HG03280 (cell line): Measurements from ENCODE around the gene DES.

Source experiments
- ATAC-seq: cut with Tn5 transposase; IDR thresholded peaks from one replicate; pipeline ENCODE4 v1.9.1; 2021; ENCODE audit warnings: mild to moderate bottlenecking, moderate library complexity; ENCODE audit not compliant: unreplicated experiment

The DES gene

DNA sequence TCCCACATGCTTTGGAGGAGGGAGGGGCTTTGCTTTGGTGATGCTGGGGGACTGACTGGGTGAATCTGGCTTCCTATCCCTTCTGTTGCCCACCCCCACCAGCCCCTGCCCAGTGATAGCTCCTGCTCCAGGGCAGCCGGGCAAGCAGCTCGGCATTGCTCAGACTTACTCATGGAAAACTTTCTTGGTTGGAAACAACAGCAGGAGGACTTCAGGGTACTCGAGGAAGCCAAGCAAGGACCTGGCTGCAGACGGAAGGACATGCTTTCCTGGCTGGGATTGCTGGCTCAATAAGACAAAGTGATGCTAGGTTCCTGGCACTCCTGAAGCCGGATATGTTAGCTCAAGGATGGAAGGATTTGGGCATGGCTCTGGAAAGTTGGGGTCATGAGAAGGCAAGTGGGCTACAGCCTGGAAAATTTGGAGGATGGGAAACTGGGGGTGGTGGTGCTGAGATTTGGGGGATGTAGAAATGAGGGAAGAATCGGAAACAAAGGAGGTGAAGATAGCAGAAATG lies 19.6 kb downstream of the DES start:
- ATAC-seq = no peak

DNA sequence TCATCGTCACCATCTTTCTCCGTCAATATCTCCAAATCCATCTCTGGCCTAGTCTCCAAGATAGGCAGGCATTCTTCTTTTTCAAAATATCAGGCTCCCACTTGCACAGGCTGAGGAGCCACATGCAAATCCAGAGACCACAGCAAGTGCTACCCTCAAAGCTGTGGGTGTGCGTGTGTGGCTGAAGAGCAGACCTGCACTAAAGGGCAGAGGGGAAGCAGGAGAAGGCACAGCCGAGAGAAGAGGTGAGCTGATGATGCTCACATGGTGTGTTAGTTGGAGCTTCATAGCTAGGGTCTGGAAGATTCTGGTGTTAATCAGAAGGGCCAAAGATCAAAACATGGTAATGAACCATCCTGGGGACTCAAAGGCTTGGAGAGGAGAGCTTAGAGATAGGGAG lies 20.3 kb downstream of the DES start:
- no peak for ATAC-seq

DNA sequence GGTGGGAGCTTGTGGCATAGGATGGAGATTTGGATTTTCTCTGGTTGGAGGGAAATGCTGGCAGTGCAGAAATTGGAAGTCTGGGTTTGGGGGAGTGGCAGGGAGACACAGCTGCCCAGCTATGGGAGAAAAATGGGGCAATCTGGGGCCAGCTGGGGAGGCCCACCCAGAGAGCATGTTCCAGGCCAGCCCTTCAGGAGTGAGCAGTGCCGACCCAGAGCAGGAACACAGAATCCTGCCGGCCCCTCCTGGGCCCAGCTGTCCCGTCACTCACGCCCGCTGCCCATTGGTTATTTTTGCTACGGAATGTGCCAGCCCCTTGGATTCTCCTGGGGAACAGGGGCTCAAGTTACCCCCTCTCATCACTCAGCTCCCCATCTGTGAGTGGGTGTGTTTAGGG lies 21.3 kb downstream of the DES start:
- ATAC-seq = no peak

DNA sequence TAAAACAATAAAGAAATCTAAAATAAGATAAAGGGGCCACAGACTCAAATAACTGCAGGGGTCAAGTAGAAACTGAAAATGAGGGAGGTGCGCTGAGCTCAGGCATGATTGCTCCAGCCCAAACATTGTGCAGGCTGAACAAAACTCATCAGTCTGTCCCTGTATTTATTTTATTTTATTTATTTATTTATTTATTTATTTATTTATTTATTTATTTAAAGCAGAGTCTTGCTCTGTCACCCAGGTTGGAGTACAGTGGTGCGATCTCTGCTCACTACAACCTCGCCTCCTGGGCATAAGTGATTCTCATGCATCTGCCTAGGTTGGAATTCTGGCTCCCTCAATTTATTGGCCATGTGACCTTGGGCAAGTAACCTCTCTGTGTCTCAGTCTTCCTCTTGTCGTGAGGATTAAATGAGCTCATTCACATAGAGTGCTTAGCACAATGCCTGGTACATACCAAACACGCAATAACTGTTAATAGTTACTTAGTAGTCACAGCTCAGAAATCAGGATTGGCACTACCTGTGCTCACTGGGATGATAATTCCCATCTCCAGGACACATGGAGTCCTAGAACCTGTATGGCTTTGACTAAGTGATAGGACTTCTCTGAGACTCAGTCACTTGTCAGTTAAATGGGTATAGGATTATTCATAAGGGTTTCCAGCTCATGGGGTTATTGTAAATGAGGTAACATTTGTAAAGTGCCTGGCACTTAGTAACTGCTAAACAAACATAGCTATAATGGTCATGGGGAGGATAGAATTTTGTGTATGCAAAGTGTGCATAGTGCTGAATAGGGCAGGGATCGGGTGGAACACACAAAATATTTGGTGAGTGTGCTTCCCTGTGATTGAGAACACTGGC lies 22.4 kb downstream of the DES start:
- ATAC-seq = no peak

DNA sequence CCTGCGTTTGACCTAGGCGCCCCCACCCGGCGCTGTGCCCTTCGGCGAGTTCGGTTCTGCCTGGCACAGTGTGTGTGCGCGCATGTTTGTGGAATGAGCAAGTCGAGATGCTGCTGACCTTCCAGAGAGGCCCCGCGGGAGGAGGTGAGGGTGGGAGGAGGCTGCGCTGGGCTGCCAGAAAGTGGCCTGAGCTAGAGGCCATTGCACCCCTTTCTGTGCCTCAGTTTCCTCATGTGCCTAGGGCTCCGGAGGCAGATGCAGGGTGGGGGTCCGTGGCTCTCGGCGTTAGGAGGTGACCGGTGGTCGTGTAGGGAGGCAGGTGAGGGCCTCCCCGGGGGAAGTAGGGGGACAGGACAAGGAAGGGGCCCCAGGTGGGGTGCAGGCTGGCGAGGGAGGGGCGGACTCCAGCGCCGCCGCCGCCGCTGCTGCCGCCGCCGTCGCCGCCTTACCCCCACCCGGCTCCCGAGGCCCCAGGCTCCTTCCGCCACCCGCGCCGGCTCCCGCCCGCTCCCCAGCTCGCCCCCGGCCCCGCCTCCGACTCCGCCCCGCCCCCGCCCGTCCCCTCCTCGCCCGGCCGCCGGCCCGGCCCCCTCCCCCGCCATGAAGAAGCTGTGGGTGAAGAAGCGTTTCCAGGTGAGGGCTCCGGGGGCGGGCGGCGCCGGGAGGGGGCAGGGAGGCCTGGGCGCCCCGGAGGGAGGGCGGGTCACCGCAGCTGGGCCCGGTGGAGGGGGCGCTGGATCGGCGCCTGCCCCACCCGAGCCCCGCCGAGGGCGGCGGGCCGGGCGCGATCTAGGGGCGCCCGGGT lies 23.5 kb downstream of the DES start:
- no peak for ATAC-seq

DNA sequence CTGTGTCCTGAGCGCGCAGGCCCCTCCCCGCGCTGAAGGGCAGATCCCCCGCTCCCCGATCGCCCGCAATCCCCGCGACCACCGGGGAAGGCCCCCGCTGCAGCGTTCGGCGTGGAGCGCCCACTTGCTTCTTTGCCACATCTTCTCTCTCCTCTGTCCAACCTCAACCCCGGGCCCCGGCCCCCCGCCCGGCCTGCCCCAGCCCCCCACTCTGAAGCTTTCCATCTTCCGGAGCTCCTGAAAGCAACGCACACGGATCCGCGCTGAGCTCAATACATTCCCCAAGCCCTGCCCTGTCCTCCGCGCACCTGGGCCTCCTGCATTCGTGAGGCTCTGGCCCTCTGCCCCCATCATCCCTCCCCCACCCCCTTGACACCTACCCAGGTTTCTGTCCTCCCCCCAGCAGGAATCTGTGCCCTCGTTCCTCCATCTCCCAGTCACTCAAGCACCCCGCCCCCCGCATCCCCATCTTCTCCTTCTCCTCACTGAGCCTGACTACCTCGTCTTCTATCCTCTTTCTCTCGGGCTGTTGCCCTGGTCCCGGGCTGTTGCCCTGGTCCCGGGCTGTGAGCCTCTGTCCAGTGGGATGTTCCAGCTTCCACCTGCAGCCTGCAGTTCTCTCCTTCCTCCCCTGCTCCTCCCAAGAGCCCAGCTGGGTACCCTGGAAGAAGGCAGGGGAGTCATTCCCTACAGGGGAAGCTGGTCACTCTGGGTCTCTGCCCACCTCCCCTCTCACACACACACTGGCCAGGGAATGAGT lies 24.3 kb downstream of the DES start:
- ATAC-seq = no peak

DNA sequence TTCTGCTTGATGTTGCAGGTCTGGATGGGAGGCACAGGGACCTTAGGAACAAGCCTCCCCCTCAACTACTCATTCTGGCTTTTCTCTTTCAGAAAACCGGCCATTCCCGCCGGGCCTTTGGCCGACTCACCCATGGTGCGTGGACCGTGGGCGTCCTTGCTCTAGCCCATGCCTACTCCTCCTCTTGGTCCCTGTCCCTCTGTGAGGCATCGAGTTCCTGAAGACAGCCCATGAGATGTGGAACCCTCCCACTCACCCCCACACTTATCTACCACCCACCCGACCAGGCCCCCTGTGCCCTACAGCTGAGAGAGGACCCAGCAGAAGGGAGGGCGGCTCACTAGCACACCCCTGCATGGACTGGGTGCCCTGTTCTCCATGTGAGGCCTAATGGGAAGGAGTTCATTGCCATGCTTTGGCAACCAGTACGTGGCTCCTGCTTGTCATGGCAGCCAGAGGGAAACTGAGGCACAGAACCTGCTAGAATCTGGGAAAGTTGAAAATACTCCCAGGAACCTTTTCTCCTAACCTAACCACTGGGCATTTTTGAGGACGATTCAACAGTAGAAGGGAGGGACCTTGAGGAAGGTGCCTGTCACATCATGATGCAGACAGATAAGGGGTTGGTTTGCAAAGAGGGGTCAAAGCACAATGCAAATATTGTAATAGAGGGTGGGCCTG lies 25.0 kb downstream of the DES start:
- ATAC-seq = no peak

DNA sequence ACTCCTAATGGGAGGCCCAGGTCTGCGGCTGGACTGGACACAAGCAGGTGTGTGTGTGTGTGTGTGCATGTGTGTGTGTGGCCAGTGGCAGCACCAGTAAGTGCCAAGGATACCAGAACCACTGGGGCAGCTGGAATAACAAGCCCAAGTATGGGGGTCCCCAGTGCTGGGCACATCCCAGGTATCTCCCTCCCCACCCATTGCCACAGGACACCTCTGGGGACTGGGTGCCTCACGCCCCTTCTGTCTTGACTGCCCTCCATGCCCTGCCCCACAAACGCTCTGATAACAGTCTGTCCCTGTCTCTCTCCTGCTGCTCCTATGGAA lies 25.5 kb downstream of the DES start:
- ATAC-seq = no peak

GRCh38 chr2:219444566-219445091 lies 26.5 kb downstream of the DES start:
- ATAC-seq = no peak

DNA sequence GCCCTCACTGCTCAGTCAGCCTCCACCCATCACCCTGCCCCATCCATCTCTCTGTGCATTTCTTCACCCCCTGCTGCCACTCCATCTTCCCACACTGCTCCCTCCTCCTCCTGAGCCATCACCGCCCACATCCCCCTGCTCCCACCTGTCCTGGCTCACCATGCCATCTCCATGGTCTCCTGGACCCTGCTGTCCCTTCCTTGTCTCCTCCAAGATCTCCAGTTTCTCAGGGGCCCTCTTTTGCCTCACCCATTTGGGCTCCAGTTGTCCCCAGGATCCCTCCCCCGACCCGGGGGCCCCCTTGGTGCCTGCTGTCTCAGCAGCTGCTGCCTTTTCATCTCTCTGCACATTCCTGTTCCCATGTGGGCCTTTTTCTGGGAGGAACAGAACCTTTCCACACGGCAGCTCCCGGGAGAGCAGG lies 27.1 kb downstream of the DES start:
- no peak for ATAC-seq

GRCh38 chr2:219446101-219446504 lies 27.9 kb downstream of the DES start:
- ATAC-seq = no peak

DNA sequence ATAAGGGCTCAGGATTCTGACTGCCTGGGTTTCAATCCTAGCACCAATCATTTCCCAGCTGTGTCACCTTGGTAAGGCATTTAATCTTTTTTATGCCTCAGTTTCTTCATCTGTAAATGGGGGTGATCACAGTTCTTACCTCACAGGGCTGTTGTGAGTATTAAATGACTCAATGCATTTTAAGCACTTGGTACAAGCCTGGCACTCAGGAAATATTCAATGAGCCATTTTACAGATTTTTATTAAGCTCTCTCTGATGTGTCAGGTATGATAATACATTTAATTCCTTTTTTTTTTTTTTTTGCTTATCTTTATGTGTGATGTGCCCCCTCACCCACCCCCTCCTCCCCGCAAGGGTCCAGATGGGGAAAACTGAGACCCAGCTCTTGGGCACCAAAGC lies 28.5 kb downstream of the DES start:
- ATAC-seq = no peak

GRCh38 chr2:219447242-219448098 lies 29.3 kb downstream of the DES start:
- ATAC-seq = no peak

GRCh38 chr2:219448099-219448775 lies 30.1 kb downstream of the DES start:
- ATAC-seq = no peak

DNA sequence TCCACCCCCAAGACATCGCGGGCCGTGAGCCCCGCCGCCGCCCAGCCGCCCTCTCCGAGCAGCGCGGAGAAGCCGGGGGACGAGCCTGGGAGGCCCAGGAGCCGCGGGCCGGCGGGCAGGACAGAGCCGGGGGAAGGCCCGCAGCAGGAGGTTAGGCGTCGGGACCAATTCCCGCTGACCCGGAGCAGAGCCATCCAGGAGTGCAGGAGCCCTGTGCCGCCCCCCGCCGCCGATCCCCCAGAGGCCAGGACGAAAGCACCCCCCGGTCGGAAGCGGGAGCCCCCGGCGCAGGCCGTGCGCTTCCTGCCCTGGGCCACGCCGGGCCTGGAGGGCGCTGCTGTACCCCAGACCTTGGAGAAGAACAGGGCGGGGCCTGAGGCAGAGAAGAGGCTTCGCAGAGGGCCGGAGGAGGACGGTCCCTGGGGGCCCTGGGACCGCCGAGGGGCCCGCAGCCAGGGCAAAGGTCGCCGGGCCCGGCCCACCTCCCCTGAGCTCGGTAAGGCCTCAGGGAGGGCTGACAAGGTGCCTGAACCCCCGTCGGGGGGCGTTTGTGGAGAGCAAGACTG lies 30.7 kb downstream of the DES start:
- ATAC-seq = no peak

- no peak for ATAC-seq
Observed at GRCh38 chr2:219449609-219450008, 31.4 kb downstream of the DES start.

DNA sequence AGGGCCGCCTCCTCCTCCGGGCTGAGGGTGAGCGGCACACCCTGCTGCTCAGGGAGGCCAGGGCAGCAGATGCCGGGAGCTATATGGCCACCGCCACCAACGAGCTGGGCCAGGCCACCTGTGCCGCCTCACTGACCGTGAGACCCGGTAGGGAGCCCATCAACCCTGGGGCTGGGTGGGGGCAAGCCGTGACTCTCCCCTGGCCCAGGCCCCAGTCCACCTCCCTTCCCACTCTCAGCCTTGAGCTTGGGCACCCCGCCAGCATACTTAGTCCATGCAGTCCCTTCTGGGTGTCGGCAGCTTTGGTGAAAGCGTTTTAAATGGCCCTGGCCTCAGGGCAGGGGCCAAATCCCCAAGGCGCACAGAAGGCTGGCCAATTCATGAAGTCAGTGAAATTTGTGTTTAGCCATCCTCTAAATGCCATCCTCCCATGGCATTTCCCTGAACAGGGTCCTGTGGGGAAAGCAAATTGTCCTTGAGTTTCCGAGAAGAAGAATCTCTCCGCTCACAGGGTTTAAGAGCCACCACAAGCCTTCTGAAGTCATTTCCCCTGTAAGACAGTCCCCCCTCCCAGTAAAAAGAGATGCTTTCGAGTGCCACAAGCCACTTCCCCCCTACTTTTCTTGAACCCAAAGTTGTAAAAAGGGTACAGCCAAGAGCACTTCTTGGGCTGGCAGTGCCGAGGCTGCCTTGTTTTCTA lies 33.6 kb downstream of the DES start:
- ATAC-seq = no peak
